HG03442 (cell line): ENCODE data around the gene IFI27L2.

Experiments
- ATAC-seq: cut with Tn5 transposase; IDR thresholded peaks from one replicate; pipeline ENCODE4 v1.9.1; 2021; ENCODE audit warnings: mild to moderate bottlenecking, moderate library complexity; ENCODE audit not compliant: unreplicated experiment

The IFI27L2 gene

GRCh38 chr14:94124582-94125377 lies 4.6 kb downstream of the IFI27L2 start:
- ATAC-seq, result no peak

- no peak for ATAC-seq
Measured at GRCh38 chr14:94123868-94124267, 5.5 kb downstream of the IFI27L2 start.

- ATAC-seq, result no peak
Measured at GRCh38 chr14:94123296-94123695, 6.1 kb downstream of the IFI27L2 start.

DNA sequence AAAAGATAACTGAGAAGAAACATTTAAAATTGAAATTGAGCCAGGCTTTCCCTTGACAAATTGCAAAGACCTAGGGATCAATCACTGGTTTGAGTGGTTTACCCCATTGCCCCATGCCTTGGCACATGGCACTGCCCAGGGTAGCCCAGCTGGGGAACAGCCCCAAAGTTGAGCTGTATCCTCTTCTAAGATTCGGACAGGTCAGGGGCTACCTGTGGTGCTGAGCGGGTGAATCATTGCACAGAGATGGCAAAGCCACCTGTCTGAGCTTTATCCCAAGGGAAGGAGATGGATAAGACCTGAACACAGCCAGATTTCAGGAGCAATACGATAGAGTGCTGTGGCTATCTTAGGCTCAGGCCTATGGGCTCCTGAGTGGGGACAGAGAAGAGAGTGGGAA lies 7.0 kb downstream of the IFI27L2 start:
- ATAC-seq, result no peak

DNA sequence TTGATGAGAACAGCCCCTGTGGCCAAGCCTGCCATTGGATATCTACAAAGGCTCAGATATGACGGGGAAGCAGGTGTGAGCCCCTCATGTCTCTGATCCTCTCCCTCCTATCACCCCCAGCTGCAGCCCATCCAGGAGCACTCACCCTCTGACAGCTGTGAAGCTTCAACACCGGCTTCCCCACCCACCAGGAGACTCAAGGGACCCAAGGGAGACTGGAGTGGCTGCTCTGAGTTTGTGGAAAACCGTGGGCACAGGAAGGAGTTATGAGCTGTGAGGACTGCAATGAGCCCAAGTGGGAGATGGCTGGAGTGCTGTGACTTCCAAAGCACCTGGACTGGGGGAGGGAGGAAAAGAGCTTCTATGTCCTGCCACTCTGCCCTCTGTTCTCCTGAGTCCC lies 7.9 kb downstream of the IFI27L2 start:
- ATAC-seq, result no peak

GRCh38 chr14:94120667-94121340 lies 8.6 kb downstream of the IFI27L2 start:
- ATAC-seq, result no peak

- no peak for ATAC-seq
Measured at GRCh38 chr14:94119071-94119470, 10.3 kb downstream of the IFI27L2 start.

- no peak for ATAC-seq
Measured at GRCh38 chr14:94117856-94118255, 11.5 kb downstream of the IFI27L2 start.

- ATAC-seq, result no peak
Measured at GRCh38 chr14:94116701-94117100, 12.7 kb downstream of the IFI27L2 start.

GRCh38 chr14:94115631-94116030 lies 13.8 kb downstream of the IFI27L2 start:
- no peak for ATAC-seq

- ATAC-seq, result no peak
Measured at GRCh38 chr14:94115058-94115591, 14.3 kb downstream of the IFI27L2 start.

DNA sequence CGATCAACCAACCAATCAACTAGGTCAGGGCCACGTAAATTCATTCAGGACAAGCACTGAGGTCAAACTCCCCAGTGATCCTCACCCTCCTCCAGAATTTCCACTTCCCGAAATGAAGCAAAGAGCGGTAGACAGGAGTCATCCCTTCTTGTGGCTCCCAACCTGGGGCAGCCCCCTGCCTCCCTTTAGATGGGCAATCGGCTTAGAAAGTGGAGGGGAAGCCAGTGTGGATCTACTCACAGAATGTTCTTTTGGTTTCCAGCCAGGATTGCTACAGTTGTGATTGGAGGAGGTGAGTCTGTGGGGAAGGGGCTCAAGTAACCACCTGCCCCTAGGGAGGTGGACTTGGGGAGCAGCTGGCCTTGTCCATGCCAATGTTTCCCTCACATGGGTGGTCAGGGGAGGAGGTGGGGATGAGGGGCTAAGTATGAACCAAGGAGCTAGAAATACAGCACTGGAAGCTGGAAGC lies 14.8 kb downstream of the IFI27L2 start:
- ATAC-seq, result no peak

DNA sequence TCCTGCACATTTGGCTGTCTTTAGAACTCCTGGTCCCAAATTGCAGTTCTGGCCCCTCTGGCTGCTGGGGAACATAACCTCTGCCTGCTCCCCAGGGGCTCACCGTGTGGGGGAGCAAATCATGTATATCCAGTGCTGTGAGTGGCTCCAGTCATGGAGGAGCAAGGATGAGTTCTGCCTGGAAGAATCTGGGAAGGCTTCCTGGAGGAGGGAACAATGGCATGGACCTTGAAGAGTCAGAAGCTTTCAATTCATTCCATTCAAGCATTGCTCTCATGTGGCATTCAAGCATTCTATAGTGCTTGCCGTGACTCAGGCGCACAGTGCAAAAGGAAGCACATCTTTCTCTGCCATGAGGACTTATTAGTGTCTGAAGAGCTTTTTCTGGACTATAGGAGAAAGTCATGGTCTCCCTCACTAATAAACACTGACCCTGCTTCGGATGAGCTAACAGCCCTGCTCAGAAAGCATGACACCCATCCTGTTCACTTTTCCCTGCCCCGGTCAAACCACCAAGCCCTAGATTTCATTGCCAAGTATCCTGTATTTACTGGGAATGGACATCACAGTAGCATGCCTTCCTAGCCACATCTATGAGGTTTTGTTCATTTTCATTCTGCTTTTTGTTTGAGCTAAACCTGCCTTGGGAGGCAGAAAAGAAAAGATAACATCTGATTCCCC lies 15.4 kb downstream of the IFI27L2 start:
- no peak for ATAC-seq

DNA sequence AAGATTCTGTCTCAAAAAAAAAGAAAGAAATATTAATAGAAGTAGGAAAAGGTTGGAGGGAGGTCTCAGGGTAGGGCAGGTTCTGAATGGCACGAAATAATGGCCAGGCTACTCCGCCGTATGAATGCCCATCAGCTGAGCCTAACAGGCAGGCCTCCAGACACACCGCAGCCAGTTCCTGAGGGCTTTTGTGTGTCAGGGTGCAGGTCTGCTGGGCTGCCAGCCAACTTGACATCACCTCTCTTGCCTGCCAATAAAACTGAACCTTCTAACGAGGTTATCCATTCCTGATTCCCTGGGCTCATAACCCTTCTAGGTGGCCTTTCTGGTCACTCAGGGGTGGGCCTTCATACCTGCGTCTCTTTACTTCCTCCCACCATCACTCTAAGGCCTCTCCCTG lies 15.9 kb downstream of the IFI27L2 start:
- no peak for ATAC-seq

- no peak for ATAC-seq
Measured at GRCh38 chr14:94113073-94113472, 16.3 kb downstream of the IFI27L2 start.

DNA sequence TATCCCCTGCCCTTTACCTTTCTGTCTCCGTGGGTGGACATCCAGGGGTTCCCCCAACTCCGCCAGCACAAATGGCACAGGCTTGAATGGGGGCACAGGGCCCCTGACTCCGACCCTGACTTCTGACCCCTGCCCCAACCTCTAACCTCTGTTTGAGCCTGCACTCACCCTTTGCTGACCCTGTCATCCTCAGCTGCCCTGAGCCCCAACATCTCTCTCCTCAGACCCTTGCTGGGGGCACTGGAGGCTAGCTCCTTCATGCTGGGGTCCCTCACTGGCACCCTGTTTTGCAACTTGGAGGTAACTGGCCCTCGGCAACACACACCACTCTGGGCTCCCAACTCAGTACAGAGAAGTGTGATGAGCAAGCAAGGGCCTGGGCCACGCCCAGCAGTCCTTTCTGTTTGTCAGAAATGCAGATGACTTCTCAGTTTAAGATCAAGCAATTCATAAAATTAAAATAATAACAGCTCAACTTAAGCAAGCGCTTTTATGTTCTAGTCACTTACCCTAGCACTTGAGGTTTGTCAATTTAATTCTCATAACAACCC lies 16.8 kb downstream of the IFI27L2 start:
- ATAC-seq, result no peak

GRCh38 chr14:94111276-94112095 lies 17.9 kb downstream of the IFI27L2 start:
- ATAC-seq, result no peak

- no peak for ATAC-seq
Measured at GRCh38 chr14:94110552-94111181, 18.7 kb downstream of the IFI27L2 start, which contains the start of gene IFI27. TSS of gene IFI27 (plus strand) at chr14:94110736.

DNA sequence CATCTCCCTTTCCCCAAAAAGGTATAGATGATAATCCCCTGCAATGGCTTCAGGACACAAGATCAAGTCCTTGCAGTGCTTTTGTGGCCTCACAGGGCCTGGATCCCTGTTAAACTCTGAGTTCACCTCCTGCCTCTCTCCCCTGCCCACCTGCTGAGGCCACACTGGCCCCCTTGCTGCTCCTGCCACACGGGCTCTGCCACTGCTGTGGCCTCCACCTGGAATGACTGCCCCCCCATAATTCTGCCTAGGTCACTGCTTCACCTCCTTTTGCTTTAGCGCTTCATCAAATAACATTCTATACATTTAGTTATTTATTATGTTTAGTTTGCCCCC lies 19.5 kb downstream of the IFI27L2 start:
- ATAC-seq, result no peak

DNA sequence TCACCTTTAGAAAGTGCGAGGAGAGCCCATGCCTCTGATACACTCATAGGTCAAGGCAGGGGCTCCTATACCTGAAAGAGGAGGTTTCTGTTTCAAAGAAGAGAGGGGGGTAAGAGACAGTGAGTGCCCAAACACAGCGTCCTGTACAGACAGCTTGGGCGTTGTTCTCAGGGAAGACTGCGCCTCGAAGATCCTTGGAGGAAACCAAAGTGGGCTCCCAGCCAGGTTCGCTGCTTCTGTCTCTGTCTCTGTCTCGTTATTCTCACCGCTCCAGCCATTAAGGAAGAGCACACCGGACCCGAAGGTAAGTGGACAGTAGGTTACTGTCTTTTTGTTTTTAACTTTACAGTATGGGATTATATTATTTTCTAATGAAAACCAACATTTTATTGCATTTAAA lies 24.7 kb downstream of the IFI27L2 start:
- no peak for ATAC-seq
